Fibroblast of upper back skin (primary cell): ENCODE results near the gene SCGN.

Source experiments
- DNase-seq: peaks from one replicate; pipeline ENCODE4 v3.0.0-alpha.2; 2013

SCGN gene

GRCh38 chr6:25652007-25652515, at the start of gene SCGN:
TSS of gene SCGN (plus strand) at chr6:25652215. CDS start at chr6:25652404, 189 bp downstream.
- peak; percentile 57 for DNase-seq

- DNase-seq = no peak
Measured at GRCh38 chr6:25602674-25602982, 49.4 kb upstream of the SCGN start.

- DNase-seq = no peak
Measured at GRCh38 chr6:25603251-25603650, 48.8 kb upstream of the SCGN start.

GRCh38 chr6:25606151-25606550, 45.9 kb upstream of the SCGN start:
- DNase-seq = no peak

- no peak for DNase-seq
Measured at GRCh38 chr6:25608558-25609174, 43.3 kb upstream of the SCGN start.

- DNase-seq = no peak
Measured at GRCh38 chr6:25612666-25613065, 39.3 kb upstream of the SCGN start.

GRCh38 chr6:25613415-25613814, 38.6 kb upstream of the SCGN start:
- DNase-seq = no peak

- no peak for DNase-seq
Measured at GRCh38 chr6:25614052-25614451, 38.0 kb upstream of the SCGN start.

- no peak for DNase-seq
Measured at GRCh38 chr6:25615471-25615870, 36.5 kb upstream of the SCGN start.

GRCh38 chr6:25617997-25618396, 34.0 kb upstream of the SCGN start:
- no peak for DNase-seq

GRCh38 chr6:25619217-25619616, 32.8 kb upstream of the SCGN start:
- no peak for DNase-seq

GRCh38 chr6:25620391-25620790, 31.6 kb upstream of the SCGN start:
- DNase-seq = no peak

GRCh38 chr6:25623065-25623464, 28.9 kb upstream of the SCGN start:
- DNase-seq = no peak

- no peak for DNase-seq
Measured at GRCh38 chr6:25623879-25624278, 28.1 kb upstream of the SCGN start.

GRCh38 chr6:25627001-25627400, 25.0 kb upstream of the SCGN start:
- DNase-seq = no peak

GRCh38 chr6:25628471-25629197, 23.4 kb upstream of the SCGN start:
- DNase-seq = no peak

- DNase-seq = no peak
Measured at GRCh38 chr6:25629198-25629576, 22.8 kb upstream of the SCGN start.

GRCh38 chr6:25630508-25631278, 21.3 kb upstream of the SCGN start:
- no peak for DNase-seq

GRCh38 chr6:25635886-25636317, 16.1 kb upstream of the SCGN start:
- DNase-seq = no peak

- DNase-seq = no peak
Measured at GRCh38 chr6:25637211-25637610, 14.8 kb upstream of the SCGN start.

GRCh38 chr6:25637960-25638434, 14.0 kb upstream of the SCGN start:
- DNase-seq = no peak

- DNase-seq = no peak
Measured at GRCh38 chr6:25639653-25640052, 12.4 kb upstream of the SCGN start.

- DNase-seq = no peak
Measured at GRCh38 chr6:25640446-25640845, 11.6 kb upstream of the SCGN start.

GRCh38 chr6:25640891-25641290, 11.1 kb upstream of the SCGN start:
- DNase-seq = no peak
